Type B pancreatic cell (in vitro differentiated cells): ENCODE measurements around the gene SMCR8. TPM values are rescaled to one million over a fixed set of nuclear protein-coding genes. Genes with fewer than 3 reads are reported as not detected.
A peak's percentile ranks its signal among the peaks of the same experiment; 100 is the strongest.

ENCODE experiments used
- DNase-seq: peaks from one replicate; pipeline ENCODE4 v3.0.0; 2021; ENCODE audit warnings: mixed read lengths; ENCODE audit not compliant: unreplicated experiment; ENCODE audit errors: extremely low spot score
- H3K27ac Mint-ChIP-seq: 2 replicates; pipeline ENCODE4 v1.8.0; 2021; ENCODE audit warnings: mild to moderate bottlenecking, mixed read lengths
- H3K27me3 Mint-ChIP-seq: 2 replicates; pipeline ENCODE4 v1.8.0; 2021; ENCODE audit warnings: mixed read lengths
- H3K36me3 Mint-ChIP-seq: 2 replicates; pipeline ENCODE4 v1.8.0; 2021; ENCODE audit warnings: mixed read lengths
- H3K4me1 Mint-ChIP-seq: one replicate; pipeline ENCODE4 v1.8.0; 2021; ENCODE audit warnings: mixed read lengths; ENCODE audit not compliant: unreplicated experiment
- H3K4me3 Mint-ChIP-seq: 2 replicates; pipeline ENCODE4 v1.8.0; 2021; ENCODE audit warnings: mild to moderate bottlenecking, mixed read lengths
- H3K9me3 Mint-ChIP-seq: 2 replicates; pipeline ENCODE4 v1.8.0; 2021; ENCODE audit warnings: mixed read lengths
- total RNA-seq: library from RNA; stranded (reverse); gene quantifications from 2 replicates; pipeline ENCODE4 v1.2.1, GENCODE V29; 2021; ENCODE audit warnings: low replicate concordance
- TF ChIP-seq, protein P1 (sequence below): fragments of 200-600 bp; sonication (generic); conservative IDR thresholded peaks from 2 replicates; pipeline ENCODE4 v1.5.0; 2021; ENCODE audit warnings: antibody characterized with exemption, mild to moderate bottlenecking

The SMCR8 gene
- total RNA-seq, 1 donor from 2014 or later: 20.2 TPM

DNA sequence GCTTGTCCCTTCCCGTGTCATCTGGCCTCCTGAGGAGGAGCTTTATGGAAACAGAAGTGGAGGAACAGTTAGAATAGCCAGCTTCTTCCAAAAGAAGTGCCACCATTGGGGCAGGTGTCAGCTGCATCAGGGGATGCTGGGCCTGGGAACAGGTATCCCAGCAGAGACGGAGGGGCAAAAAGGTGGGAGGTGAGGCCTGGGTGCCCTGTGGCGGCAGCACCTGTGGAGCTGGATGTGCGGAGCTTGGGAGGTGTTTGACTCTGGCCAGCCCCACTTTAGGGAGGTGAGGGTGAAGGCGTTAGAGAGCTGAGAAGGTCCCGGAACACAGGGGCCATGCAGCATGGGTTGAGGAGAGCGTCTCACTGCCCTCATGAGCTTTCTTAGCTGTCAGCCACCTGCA lies 5.2 kb downstream of the SMCR8 start:
- Mint-ChIP-seq H3K27me3 (no peaks in the 10 kb centered on the region), H3K36me3 (peaks cover 16% of the 10 kb centered on the region), H3K4me3 (peak overlapping the region; percentile 74), H3K4me1 (peaks cover 31% of the 10 kb centered on the region), H3K9me3 (no peaks in the 10 kb centered on the region), H3K27ac (no peak overlapping the region)
- DNase-seq: no peak
- TF ChIP-seq, protein P1, sequence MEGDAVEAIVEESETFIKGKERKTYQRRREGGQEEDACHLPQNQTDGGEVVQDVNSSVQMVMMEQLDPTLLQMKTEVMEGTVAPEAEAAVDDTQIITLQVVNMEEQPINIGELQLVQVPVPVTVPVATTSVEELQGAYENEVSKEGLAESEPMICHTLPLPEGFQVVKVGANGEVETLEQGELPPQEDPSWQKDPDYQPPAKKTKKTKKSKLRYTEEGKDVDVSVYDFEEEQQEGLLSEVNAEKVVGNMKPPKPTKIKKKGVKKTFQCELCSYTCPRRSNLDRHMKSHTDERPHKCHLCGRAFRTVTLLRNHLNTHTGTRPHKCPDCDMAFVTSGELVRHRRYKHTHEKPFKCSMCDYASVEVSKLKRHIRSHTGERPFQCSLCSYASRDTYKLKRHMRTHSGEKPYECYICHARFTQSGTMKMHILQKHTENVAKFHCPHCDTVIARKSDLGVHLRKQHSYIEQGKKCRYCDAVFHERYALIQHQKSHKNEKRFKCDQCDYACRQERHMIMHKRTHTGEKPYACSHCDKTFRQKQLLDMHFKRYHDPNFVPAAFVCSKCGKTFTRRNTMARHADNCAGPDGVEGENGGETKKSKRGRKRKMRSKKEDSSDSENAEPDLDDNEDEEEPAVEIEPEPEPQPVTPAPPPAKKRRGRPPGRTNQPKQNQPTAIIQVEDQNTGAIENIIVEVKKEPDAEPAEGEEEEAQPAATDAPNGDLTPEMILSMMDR: no peak

DNA sequence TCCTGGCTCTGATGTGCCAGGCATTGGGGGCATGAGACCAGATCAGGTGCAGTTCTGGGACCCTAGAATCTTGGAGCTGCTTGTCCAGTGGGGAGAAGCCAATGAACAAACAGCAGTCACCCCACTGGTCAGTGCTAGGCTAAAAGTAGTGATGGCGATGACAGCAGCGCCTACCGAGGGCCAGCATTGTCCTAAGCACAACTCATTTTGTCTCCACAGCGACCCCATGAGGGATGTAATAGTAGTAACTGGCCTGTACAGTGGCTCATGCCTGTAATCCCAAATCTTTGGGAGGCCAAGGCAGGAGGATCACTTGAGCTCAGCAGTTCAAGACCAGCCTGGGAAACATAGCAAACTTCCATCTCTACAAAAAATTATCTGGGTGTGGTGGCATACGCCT lies 6.2 kb downstream of the SMCR8 start:
- no peak overlapping the region for H3K27ac Mint-ChIP-seq
- peaks cover 31% of the 10 kb centered on the region for H3K4me1 Mint-ChIP-seq
- H3K27me3 Mint-ChIP-seq: no peaks in the 10 kb centered on the region
- TF ChIP-seq, protein P1: no peak
- no peak overlapping the region for H3K4me3 Mint-ChIP-seq
- no peaks in the 10 kb centered on the region for H3K9me3 Mint-ChIP-seq
- no peak for DNase-seq
- peaks cover 16% of the 10 kb centered on the region for H3K36me3 Mint-ChIP-seq

DNA sequence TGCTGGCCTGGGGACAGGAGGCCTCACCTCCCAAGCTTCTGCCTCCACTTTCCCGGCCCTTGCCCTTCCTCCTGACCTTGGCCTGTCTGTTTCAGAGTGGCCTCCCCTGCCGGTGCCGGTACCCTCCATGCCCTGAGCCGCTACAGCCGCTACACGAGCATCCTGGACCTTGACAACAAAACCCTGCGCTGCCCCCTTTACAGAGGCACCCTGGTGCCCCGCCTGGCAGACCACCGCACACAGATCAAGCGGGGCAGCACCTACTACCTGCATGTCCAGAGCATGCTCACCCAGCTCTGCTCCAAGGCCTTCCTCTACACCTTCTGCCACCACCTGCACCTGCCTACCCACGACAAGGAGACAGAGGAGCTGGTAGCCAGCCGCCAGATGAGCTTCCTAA lies 7.4 kb downstream of the SMCR8 start:
- Mint-ChIP-seq H3K27me3 (no peaks in the 10 kb centered on the region), H3K36me3 (peaks cover 6% of the 10 kb centered on the region), H3K4me3 (no peak overlapping the region), H3K9me3 (no peaks in the 10 kb centered on the region), H3K27ac (no peak overlapping the region), H3K4me1 (peaks cover 24% of the 10 kb centered on the region)
- TF ChIP-seq, protein P1: no peak
- no peak for DNase-seq

DNA sequence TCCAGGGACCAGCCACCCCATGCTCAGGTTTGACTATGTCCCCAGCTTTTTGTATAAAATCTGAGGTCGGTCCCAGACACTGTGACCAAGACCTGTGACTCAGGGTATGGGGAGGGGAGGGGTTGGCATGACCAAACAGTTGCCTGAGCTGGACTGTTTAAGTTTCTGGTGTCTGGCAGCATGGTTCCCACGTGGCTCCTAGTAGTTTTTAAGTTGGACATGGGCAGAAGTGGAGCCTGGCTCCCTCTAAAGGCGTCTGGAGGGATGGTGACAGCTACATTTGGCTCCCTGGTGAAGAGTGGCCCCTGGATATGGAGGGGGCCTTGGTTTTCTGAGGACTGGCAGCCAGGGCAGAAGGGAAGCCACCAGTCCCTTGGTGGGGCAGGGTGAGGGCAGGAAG lies 7.9 kb downstream of the SMCR8 start:
- Mint-ChIP-seq H3K27ac (no peak overlapping the region), H3K27me3 (no peaks in the 10 kb centered on the region), H3K36me3 (peaks cover 6% of the 10 kb centered on the region), H3K4me1 (peaks cover 20% of the 10 kb centered on the region), H3K4me3 (no peak overlapping the region), H3K9me3 (no peaks in the 10 kb centered on the region)
- DNase-seq: no peak
- TF ChIP-seq, protein P1: no peak

DNA sequence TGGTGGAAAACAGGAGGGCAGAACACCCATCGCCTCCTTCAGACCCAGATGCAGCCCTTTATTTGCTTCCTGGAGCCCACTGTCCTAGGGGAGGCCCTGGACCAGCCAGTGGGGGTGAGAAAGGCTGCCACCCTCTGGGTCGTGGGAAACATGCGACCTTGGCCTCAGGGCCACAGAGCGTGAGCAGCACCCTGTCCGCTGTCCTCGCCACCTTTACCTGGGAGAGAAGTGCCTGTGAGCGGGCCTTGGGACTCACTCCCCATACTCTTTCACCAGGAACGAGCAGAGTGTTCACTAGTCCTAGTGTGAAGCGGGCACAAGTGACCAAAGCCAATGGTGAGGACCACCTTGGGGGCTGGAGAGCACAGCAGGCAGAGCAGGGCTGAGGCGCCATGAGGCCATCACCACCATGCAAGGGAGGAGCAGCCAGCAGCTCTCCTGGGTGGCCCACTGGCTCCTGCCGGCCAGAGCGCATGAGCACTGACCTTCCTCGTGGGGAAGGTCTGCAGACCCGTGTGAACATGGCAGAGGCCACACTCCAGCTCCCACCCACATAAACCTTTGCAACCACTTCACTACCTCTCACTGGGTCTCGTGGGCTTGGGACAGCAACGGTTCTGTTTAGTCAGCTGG lies 8.5 kb downstream of the SMCR8 start:
- no peaks in the 10 kb centered on the region for H3K27me3 Mint-ChIP-seq
- no peak overlapping the region for H3K27ac Mint-ChIP-seq
- DNase-seq: no peak
- no peaks in the 10 kb centered on the region for H3K9me3 Mint-ChIP-seq
- peaks cover 18% of the 10 kb centered on the region for H3K4me1 Mint-ChIP-seq
- TF ChIP-seq, protein P1: no peak
- peaks cover 6% of the 10 kb centered on the region for H3K36me3 Mint-ChIP-seq
- H3K4me3 Mint-ChIP-seq: no peak overlapping the region
